CD4-positive, alpha-beta T cell treated with Interleukin-15 for 4 hours (primary cell): ENCODE results near the gene CEBPE.
"Not testable (repeated sequence)": the region's sequence is repeated elsewhere in the genome, so short reads cannot be mapped to it uniquely, and the experiment has no call there.

Source experiments
- DNase-seq: peaks from one replicate; pipeline ENCODE4 v3.0.0-alpha.2; 2020; ENCODE audit warnings: low spot score

CEBPE gene

GRCh38 chr14:23121361-23121771 lies 2.3 kb upstream of the CEBPE start:
- no peak for DNase-seq

GRCh38 chr14:23120541-23121251 lies 1.6 kb upstream of the CEBPE start:
- DNase-seq: peak; percentile 82

GRCh38 chr14:23119363-23120327 lies 590 bp upstream of the CEBPE start:
- peak; percentile 14 for DNase-seq

- DNase-seq: no peak
Observed at GRCh38 chr14:23117371-23118020, 1.6 kb downstream of the CEBPE start.

- no peak for DNase-seq
Observed at GRCh38 chr14:23115918-23116317, 3.1 kb downstream of the CEBPE start.

- DNase-seq: no peak
Observed at GRCh38 chr14:23115039-23115731, 3.9 kb downstream of the CEBPE start.

- no peak for DNase-seq
Observed at GRCh38 chr14:23114669-23115038, 4.4 kb downstream of the CEBPE start.

- no peak for DNase-seq
Observed at GRCh38 chr14:23114120-23114458, 5.0 kb downstream of the CEBPE start.

- DNase-seq: no peak
Observed at GRCh38 chr14:23113431-23114119, 5.5 kb downstream of the CEBPE start.

GRCh38 chr14:23112359-23113178 lies 6.5 kb downstream of the CEBPE start:
- DNase-seq: no peak

- no peak for DNase-seq
Observed at GRCh38 chr14:23110579-23111365, 8.3 kb downstream of the CEBPE start.

- DNase-seq: no peak
Observed at GRCh38 chr14:23109769-23110168, 9.3 kb downstream of the CEBPE start.

- not testable (repeated sequence) for DNase-seq
Observed at GRCh38 chr14:23108169-23108568, 10.9 kb downstream of the CEBPE start.

GRCh38 chr14:23107620-23108019 lies 11.4 kb downstream of the CEBPE start:
- not testable (repeated sequence) for DNase-seq

GRCh38 chr14:23106747-23107045 lies 12.4 kb downstream of the CEBPE start:
- DNase-seq: no peak

GRCh38 chr14:23105348-23105824 lies 13.7 kb downstream of the CEBPE start:
- no peak for DNase-seq

GRCh38 chr14:23104591-23105347 lies 14.3 kb downstream of the CEBPE start, which contains the start of gene CIROP:
Gene CIROP (minus strand): TSS chr14:23104989. CDS start chr14:23104920, 69 bp downstream.
- no peak for DNase-seq

- DNase-seq: no peak
Observed at GRCh38 chr14:23104070-23104590, 14.9 kb downstream of the CEBPE start.

- DNase-seq: no peak
Observed at GRCh38 chr14:23103581-23103980, 15.5 kb downstream of the CEBPE start.
